PC-3 (cell line): Measurements from ENCODE around the gene MKI67.

Source experiments
- CTCF ChIP-seq: fragments of 300-600 bp; sonication (generic); conservative IDR thresholded peaks from 2 replicates; pipeline ENCODE4 v1.5.1; 2017; ENCODE audit warnings: antibody characterized with exemption, low read depth, mild to moderate bottlenecking, low read length
- EZH2 ChIP-seq: fragments of 300-600 bp; sonication (generic); IDR thresholded peaks from one replicate; pipeline ENCODE4 v1.6.1; 2017; ENCODE audit warnings: antibody characterized with exemption, mild to moderate bottlenecking, low read length; ENCODE audit not compliant: unreplicated experiment

GRCh38 chr10:128050936-128051335, 75.3 kb downstream of the MKI67 start:
- no peak for TF ChIP-seq CTCF
- TF ChIP-seq EZH2: no peak
